Astrocyte of the spinal cord (primary cell): Measurements from ENCODE around the gene GOLT1A.

ENCODE experiments used
- DNase-seq: peaks from one replicate; pipeline ENCODE4 v3.0.0; 2011; ENCODE audit warnings: low read depth, low spot score
- H3K4me3 ChIP-seq: 2 replicates; pipeline ENCODE4 v1.5.1; 2011; ENCODE audit warnings: low read depth, mild to moderate bottlenecking, low read length, moderate library complexity
- in situ Hi-C: cut with HindIII; loops from 2 replicates; pipeline ENCODE4 v1.10.0; 2017; ENCODE audit warnings: low sequenced_read_pairs
- TF ChIP-seq, protein P1 (sequence below): IDR thresholded peaks from 2 replicates; pipeline ENCODE4 v1.5.1; 2012; ENCODE audit warnings: low read depth, mild to moderate bottlenecking, low read length, inconsistent platforms

Gene GOLT1A, protein sequence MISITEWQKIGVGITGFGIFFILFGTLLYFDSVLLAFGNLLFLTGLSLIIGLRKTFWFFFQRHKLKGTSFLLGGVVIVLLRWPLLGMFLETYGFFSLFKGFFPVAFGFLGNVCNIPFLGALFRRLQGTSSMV

DNA sequence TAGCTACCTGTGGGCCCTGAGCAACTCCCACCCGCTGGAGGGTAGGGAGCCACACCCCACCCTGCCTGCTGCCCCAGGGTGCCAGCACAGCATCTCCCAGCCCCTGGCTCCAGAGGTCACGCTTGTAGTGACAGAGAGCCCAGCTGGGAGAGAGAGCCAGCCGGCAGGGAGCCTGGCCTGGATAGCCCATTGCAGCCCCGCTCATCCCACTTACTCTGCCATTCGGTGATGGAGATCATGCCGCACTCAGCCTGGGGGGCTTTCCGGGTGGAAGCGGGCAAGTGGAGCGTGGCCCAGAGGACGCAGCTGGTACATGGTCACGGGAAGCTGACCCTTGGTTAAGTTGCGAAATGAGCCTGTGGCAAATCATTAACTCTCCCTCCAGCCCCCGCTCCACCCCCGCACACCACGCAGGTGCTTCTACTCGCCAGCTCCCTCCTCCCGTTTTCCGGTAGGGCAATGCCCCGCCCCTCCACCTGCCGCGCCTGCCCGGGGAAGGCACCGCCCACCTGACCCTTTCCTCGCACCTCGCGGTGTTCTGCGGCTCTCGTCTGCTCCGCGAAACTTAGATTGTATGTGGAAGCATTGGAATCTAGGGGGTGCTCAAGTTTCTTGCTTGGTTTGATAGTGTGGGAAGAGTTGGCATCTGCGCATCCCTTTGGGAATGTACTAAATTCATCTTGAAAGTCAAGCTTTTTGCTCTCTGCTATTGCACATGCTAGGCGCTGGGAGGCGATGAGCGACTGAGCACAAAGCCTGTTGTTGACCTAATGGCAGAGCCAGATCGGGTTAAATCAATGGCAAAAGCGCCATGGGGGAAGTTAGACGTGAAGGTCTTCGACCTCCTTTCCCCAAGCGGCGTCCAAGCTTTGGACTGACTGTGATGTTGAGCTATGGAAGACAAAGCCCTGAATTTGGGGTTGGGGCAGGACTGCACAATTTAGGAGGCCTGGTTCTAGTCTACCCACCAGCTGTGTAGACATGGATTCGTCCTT, at the start of gene GOLT1A:
GOLT1A (minus strand) TSS at position 321 of the 995 bp plus-strand sequence; CDS start at position 239, 82 bp downstream.
- no peak within 1 kb of the TSS for H3K4me3 ChIP-seq

DNA sequence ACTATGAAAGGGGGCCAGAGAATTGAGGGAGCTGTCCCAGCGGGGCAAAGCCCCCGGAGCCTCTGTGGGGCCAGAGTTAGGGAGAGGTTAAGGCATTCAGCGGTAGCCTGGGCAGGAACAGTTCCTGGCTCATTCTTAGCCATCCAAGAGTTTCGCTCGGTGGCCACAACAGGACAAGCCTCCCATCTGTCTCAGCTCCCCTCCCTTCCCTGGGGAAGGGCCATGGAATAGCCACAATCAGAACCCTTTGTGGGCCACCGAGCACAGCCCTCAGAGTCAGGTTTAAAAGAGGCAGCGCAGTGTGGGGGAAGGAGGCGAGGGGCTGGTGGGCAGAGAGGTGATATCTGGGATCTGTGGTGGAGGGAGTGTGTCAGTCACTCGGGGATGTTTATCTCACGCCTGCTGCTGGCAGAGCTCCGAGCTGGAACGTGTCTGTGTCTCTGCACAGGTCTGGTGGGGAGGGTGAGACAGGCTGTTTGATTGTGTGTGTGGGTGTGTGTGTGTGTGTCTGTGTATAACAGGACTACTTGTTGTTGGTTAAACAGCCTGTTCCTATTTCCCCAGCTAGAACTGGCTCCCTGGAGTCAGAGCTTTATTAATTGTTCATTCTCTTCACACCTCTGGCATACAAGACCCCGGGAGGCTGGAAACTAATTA, 49.6 kb upstream of the GOLT1A start:
- in situ Hi-C loops: no loop called here
- no peak overlapping the region for H3K4me3 ChIP-seq
- TF ChIP-seq, protein P1, sequence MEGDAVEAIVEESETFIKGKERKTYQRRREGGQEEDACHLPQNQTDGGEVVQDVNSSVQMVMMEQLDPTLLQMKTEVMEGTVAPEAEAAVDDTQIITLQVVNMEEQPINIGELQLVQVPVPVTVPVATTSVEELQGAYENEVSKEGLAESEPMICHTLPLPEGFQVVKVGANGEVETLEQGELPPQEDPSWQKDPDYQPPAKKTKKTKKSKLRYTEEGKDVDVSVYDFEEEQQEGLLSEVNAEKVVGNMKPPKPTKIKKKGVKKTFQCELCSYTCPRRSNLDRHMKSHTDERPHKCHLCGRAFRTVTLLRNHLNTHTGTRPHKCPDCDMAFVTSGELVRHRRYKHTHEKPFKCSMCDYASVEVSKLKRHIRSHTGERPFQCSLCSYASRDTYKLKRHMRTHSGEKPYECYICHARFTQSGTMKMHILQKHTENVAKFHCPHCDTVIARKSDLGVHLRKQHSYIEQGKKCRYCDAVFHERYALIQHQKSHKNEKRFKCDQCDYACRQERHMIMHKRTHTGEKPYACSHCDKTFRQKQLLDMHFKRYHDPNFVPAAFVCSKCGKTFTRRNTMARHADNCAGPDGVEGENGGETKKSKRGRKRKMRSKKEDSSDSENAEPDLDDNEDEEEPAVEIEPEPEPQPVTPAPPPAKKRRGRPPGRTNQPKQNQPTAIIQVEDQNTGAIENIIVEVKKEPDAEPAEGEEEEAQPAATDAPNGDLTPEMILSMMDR: no peak
- no peak for DNase-seq

More for the DNA sequence above, at the start of gene GOLT1A:
- TF ChIP-seq, protein P1: peak; percentile 81
- in situ Hi-C loops: no loop called here
- DNase-seq: peak; percentile 52

DNA sequence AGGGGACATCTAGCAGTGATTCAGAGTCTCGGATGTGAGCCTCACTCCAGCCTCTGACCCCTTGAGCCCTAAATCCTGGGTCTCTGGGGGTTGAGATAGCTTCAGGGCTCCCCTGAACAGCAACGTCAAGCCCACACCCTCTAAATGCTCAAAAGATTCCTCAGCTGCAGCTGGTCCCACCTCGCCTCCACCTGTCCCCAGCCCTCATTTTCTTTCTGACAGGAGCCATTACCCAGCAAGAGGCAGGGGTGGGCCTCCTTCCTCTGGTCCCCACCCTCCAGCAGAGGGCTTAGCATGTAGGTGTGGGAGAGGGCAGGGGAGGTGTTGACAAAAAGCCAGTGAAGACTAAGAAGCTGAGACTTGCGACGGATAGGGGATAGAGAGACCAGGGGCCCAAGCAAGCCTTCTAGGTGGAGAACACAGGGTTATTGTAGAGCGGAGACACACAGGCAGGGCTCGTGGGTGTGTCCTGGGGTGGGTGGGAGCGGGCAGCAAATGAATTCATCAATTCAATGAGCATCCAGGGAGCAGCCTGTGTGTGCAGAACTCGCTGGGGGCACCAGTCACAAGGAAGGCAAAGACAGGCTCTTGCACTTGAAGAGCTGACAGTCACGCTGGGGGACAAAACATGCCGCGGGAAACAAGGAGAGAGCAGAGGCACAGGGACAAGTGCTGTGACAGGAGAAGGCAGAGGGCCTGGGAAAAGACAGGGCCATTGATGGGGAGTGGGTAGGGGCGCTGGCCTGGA, 48.9 kb upstream of the GOLT1A start:
- in situ Hi-C loops: no loop called here
- TF ChIP-seq, protein P1: no peak
- H3K4me3 ChIP-seq: no peak overlapping the region
- no peak for DNase-seq

DNA sequence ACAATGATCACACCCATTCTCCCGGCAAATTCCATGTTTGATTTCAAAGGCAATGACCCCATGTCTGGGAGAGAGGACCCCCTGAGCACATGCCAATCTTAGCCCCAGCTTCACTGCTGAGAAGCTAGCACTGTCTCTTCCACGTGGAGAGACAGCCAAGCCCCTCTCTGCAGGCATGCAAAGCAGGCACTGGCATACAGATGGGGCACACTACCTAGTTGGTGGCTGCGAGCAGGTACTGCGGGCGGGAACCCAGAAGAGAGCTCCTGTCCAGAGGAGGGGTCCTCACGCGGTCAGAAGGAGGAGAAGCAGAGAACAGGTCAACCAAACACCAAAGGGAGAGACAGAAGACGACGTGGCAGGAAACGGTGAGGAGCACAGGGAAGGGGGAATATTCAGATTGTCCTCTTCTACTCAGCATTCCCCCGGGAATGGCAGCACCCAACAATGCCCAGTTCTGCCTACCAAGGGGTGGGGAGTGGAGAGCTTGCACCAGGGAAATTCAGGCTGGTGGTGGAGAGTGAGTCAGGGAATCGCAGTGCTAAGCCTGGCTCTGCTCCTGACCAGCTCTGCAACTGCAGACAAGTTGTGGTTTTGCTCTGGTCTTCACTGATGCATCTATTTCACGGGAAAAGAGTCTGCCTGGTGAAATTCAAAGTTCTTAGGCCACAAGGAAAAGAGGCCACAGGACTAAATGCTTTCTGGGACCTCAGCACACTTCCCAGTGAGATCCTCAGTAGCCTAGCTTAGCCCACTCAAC, 48.1 kb upstream of the GOLT1A start:
- in situ Hi-C loops: no loop called here
- TF ChIP-seq, protein P1: no peak
- DNase-seq: peak; percentile 22
- H3K4me3 ChIP-seq: no peak overlapping the region

DNA sequence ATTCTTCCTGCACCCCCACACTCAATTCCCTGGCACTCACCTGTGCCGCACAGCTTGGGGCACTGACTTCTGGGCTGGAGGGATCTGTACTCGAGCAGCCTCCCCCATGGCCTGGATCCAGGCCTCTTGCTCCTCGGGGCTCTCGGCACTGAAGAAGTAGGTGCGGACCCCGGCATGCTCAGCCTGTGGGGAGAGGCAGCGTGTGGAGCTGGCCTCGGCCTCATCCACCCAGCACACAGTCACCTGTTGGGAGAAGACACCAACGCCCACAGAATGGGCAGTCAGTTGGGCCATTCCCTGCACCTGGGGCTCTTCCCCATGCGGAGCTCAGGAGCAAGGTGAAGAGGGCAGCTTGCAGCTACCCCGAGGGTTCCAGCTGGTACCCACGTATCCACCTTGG, 47.5 kb upstream of the GOLT1A start:
- TF ChIP-seq, protein P1: no peak
- in situ Hi-C loops: no loop called here
- DNase-seq: no peak
- no peak overlapping the region for H3K4me3 ChIP-seq
